CD4-positive, alpha-beta T cell (primary cell): Measurements from ENCODE around the gene KCNT2. TPM values are rescaled to one million over a fixed set of nuclear protein-coding genes. Genes with fewer than 3 reads are reported as not detected.

Experiments used
- ATAC-seq: fragments of 200-7000 bp; cut with Tn5 transposase; one replicate; pipeline ENCODE4 v1.10.0; 2022; ENCODE audit warnings: mild to moderate bottlenecking; ENCODE audit not compliant: poor library complexity
- CTCF ChIA-PET: fragments of 350-600 bp; sonication (Branson Sonifier 250); formaldehyde crosslinking; loops from one replicate; lab custom pipeline; 2021; ENCODE audit warnings: antibody characterized with exemption, inconsistent platforms; lab: Charles Lee
- POLR2A ChIA-PET: fragments of 350-600 bp; sonication (Branson Sonifier 250); formaldehyde crosslinking; loops from one replicate; lab custom pipeline; 2021; ENCODE audit warnings: antibody characterized with exemption, inconsistent platforms; lab: Charles Lee
- DNase-seq, 14 experiments: peaks; one replicate each; pipeline ENCODE4 v3.0.0-alpha.2; 2013 to 2020; ENCODE audit warnings: mixed read lengths in 2 of 14
- H3K27ac ChIP-seq, 2 donors: one replicate each; pipeline versions ENCODE4 v1.5.1 to v1.7.0; 2013; ENCODE audit warnings: low read length in 2 of 2, low read depth in 1 of 2, mild to moderate bottlenecking in 1 of 2
- H3K27me3 ChIP-seq, 2 experiments: 1 replicate in 1 of 2; 2 replicates in 1 of 2; pipeline versions ENCODE4 v1.6.1 to v1.7.0; 2013; ENCODE audit warnings: low read length in 2 of 2, control low read depth in 1 of 2, mild to moderate bottlenecking in 1 of 2, moderate library complexity in 1 of 2; ENCODE audit not compliant: insufficient read depth in 2 of 2, control insufficient read depth in 1 of 2
- H3K36me3 ChIP-seq: one replicate; pipeline ENCODE4 v1.6.1; 2013; ENCODE audit warnings: low read length, control low read depth; ENCODE audit not compliant: insufficient read depth
- H3K4me1 ChIP-seq: one replicate; pipeline ENCODE4 v1.6.1; 2013; ENCODE audit warnings: low read length, control low read depth; ENCODE audit not compliant: insufficient read depth
- H3K4me3 ChIP-seq: one replicate; pipeline ENCODE4 v1.5.1; 2013; ENCODE audit warnings: mild to moderate bottlenecking, low read length, moderate library complexity
- H3K9me3 ChIP-seq, 2 experiments: 1 replicate in 1 of 2; 2 replicates in 1 of 2; pipeline versions ENCODE4 v1.6.1 to v1.7.0; 2013; ENCODE audit warnings: low read length in 2 of 2, mild to moderate bottlenecking in 2 of 2, control low read depth in 1 of 2, moderate library complexity in 1 of 2; ENCODE audit not compliant: control insufficient read depth in 1 of 2, insufficient read depth in 1 of 2
- H3K27ac Mint-ChIP-seq: one replicate; pipeline ENCODE4 v1.8.0; 2020; ENCODE audit warnings: mixed read lengths
- H3K27me3 Mint-ChIP-seq: one replicate; pipeline ENCODE4 v1.8.0; 2021; ENCODE audit warnings: mixed read lengths
- H3K36me3 Mint-ChIP-seq: one replicate; pipeline ENCODE4 v1.8.0; 2021; ENCODE audit warnings: low read depth, mixed read lengths
- H3K4me1 Mint-ChIP-seq: one replicate; pipeline ENCODE4 v1.8.0; 2021; ENCODE audit warnings: low read depth, mixed read lengths
- H3K4me3 Mint-ChIP-seq: one replicate; pipeline ENCODE4 v1.8.0; 2020; ENCODE audit warnings: mild to moderate bottlenecking, mixed read lengths
- H3K9me3 Mint-ChIP-seq: one replicate; pipeline ENCODE4 v1.8.0; 2020; ENCODE audit warnings: mixed read lengths
- intact Hi-C, 2 experiments: fragments of 100-400 bp; cut with DNase I in 1 of 2; cut with micrococcal nuclease in 1 of 2; formaldehyde crosslinking; loops; one replicate each; pipeline versions ENCODE4 v1.15.1 to v1.9.0; 2023 to 2025; cut with DNase I, micrococcal nuclease
- total RNA-seq, 174 experiments: library from RNA in 2 of 174; stranded (reverse) in 2 of 174; gene quantifications; one replicate each; pipeline ENCODE4 v1.2.3 and lab custom pipeline; 2021 to 2026
- TF ChIP-seq, protein P1 (sequence below): fragments of 200-600 bp; IDR thresholded peaks from one replicate; pipeline ENCODE4 v1.8.0; 2022; ENCODE audit warnings: antibody characterized with exemption, mild to moderate bottlenecking

KCNT2 gene
- total RNA-seq, 2 experiments from 2014 or later: not detected

DNA sequence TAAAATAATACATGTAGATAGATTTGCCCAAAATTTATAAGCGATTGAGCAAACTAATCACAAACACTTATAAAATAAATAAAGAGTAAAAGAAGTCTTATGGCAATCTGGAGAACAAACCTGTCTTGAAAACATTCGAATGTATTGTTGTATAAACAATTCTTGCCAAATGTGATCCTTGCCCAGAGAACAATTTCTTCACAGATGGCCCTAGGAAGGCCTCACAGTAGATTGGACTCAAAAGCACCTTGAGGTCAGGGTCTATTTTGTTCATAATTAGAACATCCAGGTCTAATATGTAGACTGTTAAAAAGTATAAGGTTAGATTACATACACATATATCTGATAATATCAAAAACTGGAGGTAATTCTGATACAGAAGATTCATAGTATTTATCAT is 202.4 kb downstream of the KCNT2 start:
- POLR2A ChIA-PET: no interaction called here
- H3K4me3 Mint-ChIP-seq: no peak overlapping the region

DNA sequence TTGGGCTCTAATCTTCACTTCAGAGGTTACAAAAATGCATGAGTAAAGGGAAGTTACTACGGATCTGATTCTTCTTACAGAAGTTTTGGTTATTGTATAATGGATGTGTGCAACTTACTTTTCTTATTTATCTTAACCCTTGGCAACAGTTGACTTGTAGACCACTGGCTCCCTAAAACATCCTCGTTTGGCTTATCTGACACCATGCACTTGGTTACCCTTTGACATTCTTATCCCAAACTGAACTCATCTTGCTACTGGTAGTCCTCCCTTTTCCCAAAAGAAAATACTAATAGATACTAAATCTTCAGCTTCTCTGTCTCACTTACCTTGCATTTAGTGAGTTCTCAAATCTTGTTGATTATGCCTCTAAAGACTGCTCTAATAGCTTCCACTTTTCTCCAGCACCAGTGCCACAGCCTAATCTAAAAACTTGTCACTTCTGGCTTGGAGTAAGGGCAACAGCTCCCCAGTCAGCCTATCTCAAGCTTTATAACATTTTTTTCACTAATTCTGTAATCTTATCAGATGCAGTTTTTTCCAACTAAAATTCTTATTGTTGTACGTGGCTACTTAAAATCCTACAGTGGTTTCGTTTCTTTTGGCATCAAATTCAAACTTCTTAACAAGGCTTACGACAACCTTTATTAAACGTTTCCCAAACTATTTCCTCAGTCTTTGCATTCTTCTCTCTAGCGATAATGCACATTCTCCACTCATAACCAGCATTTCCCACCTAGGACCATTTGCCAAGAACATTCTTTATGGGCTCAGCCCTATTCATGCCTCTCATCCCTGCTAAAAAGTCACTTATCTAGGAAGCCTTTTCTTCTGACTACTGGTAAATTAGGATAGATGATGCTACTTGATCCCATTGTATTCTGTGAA is 204.2 kb downstream of the KCNT2 start:
- Mint-ChIP-seq H3K4me3 (no peak overlapping the region), H3K9me3 (no peaks in the 10 kb centered on the region), H3K27me3 (no peaks in the 10 kb centered on the region), H3K27ac (no peak overlapping the region), H3K4me1 (no peaks in the 10 kb centered on the region), H3K36me3 (no peaks in the 10 kb centered on the region)
- POLR2A ChIA-PET: no interaction called here
- Histone ChIP-seq H3K27me3 (no peaks in the 10 kb centered on the region), H3K36me3 (no peaks in the 10 kb centered on the region), H3K9me3 (no peaks in the 10 kb centered on the region), H3K27ac (no peak overlapping the region), H3K4me1 (no peaks in the 10 kb centered on the region), H3K4me3 (no peak overlapping the region)
- CTCF ChIA-PET: no interaction called here
- ATAC-seq (no peak), DNase-seq (no peak)
- TF ChIP-seq, protein P1, sequence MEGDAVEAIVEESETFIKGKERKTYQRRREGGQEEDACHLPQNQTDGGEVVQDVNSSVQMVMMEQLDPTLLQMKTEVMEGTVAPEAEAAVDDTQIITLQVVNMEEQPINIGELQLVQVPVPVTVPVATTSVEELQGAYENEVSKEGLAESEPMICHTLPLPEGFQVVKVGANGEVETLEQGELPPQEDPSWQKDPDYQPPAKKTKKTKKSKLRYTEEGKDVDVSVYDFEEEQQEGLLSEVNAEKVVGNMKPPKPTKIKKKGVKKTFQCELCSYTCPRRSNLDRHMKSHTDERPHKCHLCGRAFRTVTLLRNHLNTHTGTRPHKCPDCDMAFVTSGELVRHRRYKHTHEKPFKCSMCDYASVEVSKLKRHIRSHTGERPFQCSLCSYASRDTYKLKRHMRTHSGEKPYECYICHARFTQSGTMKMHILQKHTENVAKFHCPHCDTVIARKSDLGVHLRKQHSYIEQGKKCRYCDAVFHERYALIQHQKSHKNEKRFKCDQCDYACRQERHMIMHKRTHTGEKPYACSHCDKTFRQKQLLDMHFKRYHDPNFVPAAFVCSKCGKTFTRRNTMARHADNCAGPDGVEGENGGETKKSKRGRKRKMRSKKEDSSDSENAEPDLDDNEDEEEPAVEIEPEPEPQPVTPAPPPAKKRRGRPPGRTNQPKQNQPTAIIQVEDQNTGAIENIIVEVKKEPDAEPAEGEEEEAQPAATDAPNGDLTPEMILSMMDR: no peak
- intact Hi-C loops: no loop called here

More for the DNA sequence above, 202.4 kb downstream of the KCNT2 start:
- TF ChIP-seq, protein P1: no peak
- intact Hi-C loops: no loop called here
- Histone ChIP-seq H3K9me3 (no peaks in the 10 kb centered on the region), H3K27ac (no peak overlapping the region), H3K27me3 (no peaks in the 10 kb centered on the region), H3K4me3 (no peak overlapping the region), H3K36me3 (no peaks in the 10 kb centered on the region), H3K4me1 (no peaks in the 10 kb centered on the region)
- H3K36me3 Mint-ChIP-seq: no peaks in the 10 kb centered on the region
- no peaks in the 10 kb centered on the region for H3K9me3 Mint-ChIP-seq
- no peak for ATAC-seq
- no peaks in the 10 kb centered on the region for H3K4me1 Mint-ChIP-seq
- CTCF ChIA-PET: no interaction called here
- H3K27ac Mint-ChIP-seq: no peak overlapping the region
- no peaks in the 10 kb centered on the region for H3K27me3 Mint-ChIP-seq
- no peak for DNase-seq

DNA sequence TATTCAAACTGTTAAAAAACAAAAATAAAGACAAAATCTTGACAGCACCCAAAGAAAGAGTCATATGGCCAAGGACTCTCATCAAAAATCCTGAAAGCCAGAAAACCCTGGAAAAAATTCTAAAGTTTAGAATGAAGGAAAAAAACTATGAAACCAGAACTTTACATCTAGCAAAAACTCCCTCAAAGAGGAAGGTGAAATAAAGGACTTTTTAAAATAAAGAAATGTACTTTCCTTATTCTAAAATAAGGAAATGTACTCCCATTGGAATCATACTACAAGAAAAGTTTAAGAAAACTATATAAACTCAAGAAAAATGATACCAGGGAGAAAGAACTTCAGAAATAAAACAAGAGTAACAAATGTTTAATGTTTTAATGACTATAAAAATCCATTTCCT is 206.3 kb downstream of the KCNT2 start:
- H3K4me1 Mint-ChIP-seq: no peaks in the 10 kb centered on the region
- Histone ChIP-seq H3K27me3 (no peaks in the 10 kb centered on the region), H3K36me3 (no peaks in the 10 kb centered on the region), H3K4me3 (no peak overlapping the region), H3K9me3 (no peaks in the 10 kb centered on the region), H3K4me1 (no peaks in the 10 kb centered on the region), H3K27ac (no peak overlapping the region)
- H3K27me3 Mint-ChIP-seq: no peaks in the 10 kb centered on the region
- ChIA-PET CTCF (interaction anchor here (0.5 kb wide), 1 partner anchor 106 kb away, joined by 3 read pairs; no protein-coding TSS in a partner anchor), POLR2A (no interaction called here)
- TF ChIP-seq, protein P1: no peak
- H3K36me3 Mint-ChIP-seq: no peaks in the 10 kb centered on the region
- DNase-seq (no peak), ATAC-seq (no peak)
- H3K9me3 Mint-ChIP-seq: no peaks in the 10 kb centered on the region
- H3K4me3 Mint-ChIP-seq: no peak overlapping the region
- intact Hi-C loops: no loop called here
- no peak overlapping the region for H3K27ac Mint-ChIP-seq
